ENCODE results near the gene EFHC2.

DNA sequence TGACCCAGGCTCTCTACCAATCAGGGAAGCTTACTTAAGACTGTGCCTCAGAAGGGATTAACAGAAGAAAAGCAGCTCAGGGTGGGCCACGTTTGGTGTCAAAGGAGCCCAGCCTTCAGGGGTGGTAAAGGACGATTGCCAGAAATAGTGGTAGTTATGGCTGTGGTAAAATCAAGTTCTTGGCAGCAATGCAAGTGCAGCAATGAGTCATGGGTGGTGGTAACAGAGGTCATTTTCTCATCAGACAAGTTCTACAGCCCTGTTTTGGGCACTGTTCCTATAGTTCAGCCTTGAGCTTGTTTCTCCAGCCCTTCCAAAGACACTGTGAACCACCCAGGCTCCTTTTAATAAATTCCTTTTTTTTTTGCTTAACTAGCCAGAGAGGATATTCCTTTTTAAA lies 120.3 kb downstream of the EFHC2 start:
- TF ChIP-seq POLR2A (IDR thresholded peaks at IDR 0.05; ENCODE audit: low read depth, low read length) (no peak), POLR2AphosphoS5 (IDR thresholded peaks at IDR 0.05; ENCODE audit: low read depth, low read length) (no peak)
